ENCODE data around the gene SCAF8.
A peak's percentile ranks its signal among the peaks of the same experiment; 100 is the strongest.

SCAF8 gene

DNA sequence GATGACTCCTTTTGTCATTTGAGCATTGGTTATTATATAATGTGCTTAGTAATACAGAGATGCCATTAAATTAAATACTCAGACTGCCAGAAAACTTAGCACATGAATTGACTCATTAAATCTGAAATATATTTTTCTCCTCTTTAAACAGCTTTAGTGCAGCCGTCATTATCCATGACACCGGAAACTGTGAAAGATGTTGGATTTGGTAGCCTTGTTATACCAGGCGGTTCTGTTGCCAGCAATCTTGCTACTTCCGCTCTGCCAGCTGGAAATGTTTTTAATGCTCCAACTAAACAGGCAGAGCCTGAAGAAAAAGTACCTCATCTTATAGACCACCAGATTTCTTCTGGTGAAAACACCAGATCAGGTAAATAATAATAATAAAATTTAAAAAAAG, 97.6 kb downstream of the SCAF8 start:
- H2BK120ac ChIP-seq (ENCODE audit: insufficient read depth, low read length, poor library complexity), result no peak overlapping the region

DNA sequence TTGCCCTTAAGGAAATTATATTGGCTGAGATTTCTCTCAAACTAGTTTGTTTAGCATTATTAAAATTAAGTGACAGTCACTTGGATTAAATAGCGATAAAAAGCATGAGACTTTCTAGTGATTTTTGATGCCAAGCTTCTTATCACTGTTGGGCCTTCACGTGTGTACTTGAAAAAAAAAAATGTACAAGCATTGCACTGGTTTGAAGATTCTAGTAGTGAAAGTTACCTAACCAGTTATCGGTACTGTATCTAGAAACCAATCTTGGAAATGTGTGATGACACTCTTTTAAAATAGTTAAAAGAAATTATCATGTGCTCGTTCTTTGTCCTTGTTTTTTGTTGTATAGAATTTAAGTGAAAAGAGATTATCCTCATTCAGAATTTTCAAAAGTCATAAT, 102.1 kb downstream of the SCAF8 start:
- no peak overlapping the region for H4K91ac ChIP-seq (ENCODE audit: low read depth, low read length)
- H2AK5ac ChIP-seq (ENCODE audit: low read length), result no peak overlapping the region
- no peaks in the 10 kb centered on the region for H3K9me3 ChIP-seq (ENCODE audit: insufficient read depth, low read depth, low read length)
- no peak overlapping the region for H4K8ac ChIP-seq (ENCODE audit: low read depth, low read length)
- no peak overlapping the region for H3K14ac ChIP-seq (ENCODE audit: low read length)
- peak in 1 of 2 donors; percentile 60 for DNase-seq
- no peak overlapping the region for H3K4ac ChIP-seq (ENCODE audit: low read depth, low read length)
- H2AFZ ChIP-seq (ENCODE audit: insufficient read depth, low read length, poor library complexity), result no peak overlapping the region
- no peak overlapping the region for H2BK5ac ChIP-seq (ENCODE audit: low read depth, low read length, poor library complexity)
- H3K79me1 ChIP-seq (ENCODE audit: low read length), result no peaks in the 10 kb centered on the region
- no peak overlapping the region for H2BK12ac ChIP-seq (ENCODE audit: low read length)
- peaks cover 4 to 15% of the 10 kb centered on the region in 2 experiments for H3K36me3 ChIP-seq (ENCODE audit: control insufficient read depth in 1 of 2, insufficient read depth in 2 of 2, low read length in 2 of 2)
- H3K4me3 ChIP-seq (ENCODE audit: low read depth, low read length), result no peak overlapping the region
- H3K79me2 ChIP-seq (ENCODE audit: control insufficient read depth, insufficient read depth, low read length, poor library complexity), result no peaks in the 10 kb centered on the region
- no peak overlapping the region for H4K12ac ChIP-seq (ENCODE audit: low read depth, low read length)
- H3K4me2 ChIP-seq (ENCODE audit: low read length), result no peak overlapping the region
- H3K18ac ChIP-seq (ENCODE audit: low read length), result no peak overlapping the region
- no peak overlapping the region for H3K23ac ChIP-seq (ENCODE audit: low read length)
- WGBS (ENCODE audit: extremely low coverage, insufficient coverage, insufficient read length), result no CpG with 5 or more reads among the region's 4 CpGs
- H3K4me1 ChIP-seq (ENCODE audit: control insufficient read depth in 1 of 2, insufficient read depth in 2 of 2, low read length in 2 of 2), result no peaks in the 10 kb centered on the region
- H3K27ac ChIP-seq (ENCODE audit: low read depth, low read length), result no peak overlapping the region
- no peaks in the 10 kb centered on the region for H3K27me3 ChIP-seq (ENCODE audit: insufficient read depth, low read length)
- H2BK120ac ChIP-seq (ENCODE audit: insufficient read depth, low read length, poor library complexity), result no peak overlapping the region
- H3K9ac ChIP-seq (ENCODE audit: low read length), result no peak overlapping the region

More for the DNA sequence above, 97.6 kb downstream of the SCAF8 start:
- no CpG with 5 or more reads among the region's 4 CpGs for WGBS (ENCODE audit: extremely low coverage, insufficient coverage, insufficient read length)
- no peak overlapping the region for H2BK12ac ChIP-seq (ENCODE audit: low read length)
- no peak overlapping the region for H4K91ac ChIP-seq (ENCODE audit: low read depth, low read length)
- DNase-seq, result no peak
- no peak overlapping the region for H3K23ac ChIP-seq (ENCODE audit: low read length)
- H3K27me3 ChIP-seq (ENCODE audit: insufficient read depth, low read length), result no peaks in the 10 kb centered on the region
- H3K9me3 ChIP-seq (ENCODE audit: insufficient read depth, low read depth, low read length), result no peaks in the 10 kb centered on the region
- H2BK5ac ChIP-seq (ENCODE audit: low read depth, low read length, poor library complexity), result no peak overlapping the region
- H3K9ac ChIP-seq (ENCODE audit: low read length), result no peak overlapping the region
- no peak overlapping the region for H4K12ac ChIP-seq (ENCODE audit: low read depth, low read length)
- no peak overlapping the region for H3K4me3 ChIP-seq (ENCODE audit: low read depth, low read length)
- H4K8ac ChIP-seq (ENCODE audit: low read depth, low read length), result no peak overlapping the region
- H3K36me3 ChIP-seq (ENCODE audit: control insufficient read depth in 1 of 2, insufficient read depth in 2 of 2, low read length in 2 of 2), result peaks cover 2 to 16% of the 10 kb centered on the region in 2 experiments
- no peak overlapping the region for H2AK5ac ChIP-seq (ENCODE audit: low read length)
- H3K79me1 ChIP-seq (ENCODE audit: low read length), result no peaks in the 10 kb centered on the region
- no peak overlapping the region for H3K4me2 ChIP-seq (ENCODE audit: low read length)
- no peak overlapping the region for H3K4ac ChIP-seq (ENCODE audit: low read depth, low read length)
- H3K4me1 ChIP-seq (ENCODE audit: control insufficient read depth in 1 of 2, insufficient read depth in 2 of 2, low read length in 2 of 2), result no peaks in the 10 kb centered on the region
- H3K18ac ChIP-seq (ENCODE audit: low read length), result no peak overlapping the region
- no peak overlapping the region for H2AFZ ChIP-seq (ENCODE audit: insufficient read depth, low read length, poor library complexity)
- H3K14ac ChIP-seq (ENCODE audit: low read length), result no peak overlapping the region
- no peak overlapping the region for H3K27ac ChIP-seq (ENCODE audit: low read depth, low read length)
- no peaks in the 10 kb centered on the region for H3K79me2 ChIP-seq (ENCODE audit: control insufficient read depth, insufficient read depth, low read length, poor library complexity)

DNA sequence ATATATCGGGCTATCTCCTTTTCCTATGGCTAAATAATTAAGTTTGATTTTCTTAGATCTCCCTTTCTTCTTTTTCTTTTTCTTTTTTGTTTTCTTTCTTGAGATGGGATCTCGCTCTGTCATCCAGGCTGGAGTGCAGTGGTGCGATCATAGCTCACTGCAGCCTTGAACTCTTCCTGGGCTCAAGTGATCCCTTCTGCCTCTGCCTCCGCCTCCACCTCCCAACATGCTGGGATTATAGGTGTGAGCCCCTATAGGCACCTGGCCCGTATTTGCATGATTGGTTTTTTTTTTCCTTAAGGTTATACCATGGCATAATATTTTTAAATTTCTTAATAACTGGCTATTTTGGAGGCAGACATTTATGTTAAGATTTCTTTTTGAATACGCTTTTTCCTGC, 106.3 kb downstream of the SCAF8 start:
- H2BK5ac ChIP-seq (ENCODE audit: low read depth, low read length, poor library complexity), result no peak overlapping the region
- H3K4me1 ChIP-seq (ENCODE audit: control insufficient read depth in 1 of 2, insufficient read depth in 2 of 2, low read length in 2 of 2), result no peaks in the 10 kb centered on the region
- WGBS (ENCODE audit: extremely low coverage, insufficient coverage, insufficient read length), result no CpG with 5 or more reads among the region's 6 CpGs
- H3K9me3 ChIP-seq (ENCODE audit: insufficient read depth, low read depth, low read length), result no peaks in the 10 kb centered on the region
- H3K36me3 ChIP-seq (ENCODE audit: control insufficient read depth in 1 of 2, insufficient read depth in 2 of 2, low read length in 2 of 2), result peaks cover 0 to 2% of the 10 kb centered on the region in 2 experiments
- no peak overlapping the region for H3K14ac ChIP-seq (ENCODE audit: low read length)
- H2BK120ac ChIP-seq (ENCODE audit: insufficient read depth, low read length, poor library complexity), result no peak overlapping the region
- no peaks in the 10 kb centered on the region for H3K27me3 ChIP-seq (ENCODE audit: insufficient read depth, low read length)
- no peak overlapping the region for H3K27ac ChIP-seq (ENCODE audit: low read depth, low read length)
- no peak overlapping the region for H2BK12ac ChIP-seq (ENCODE audit: low read length)
- H3K18ac ChIP-seq (ENCODE audit: low read length), result no peak overlapping the region
- H3K79me1 ChIP-seq (ENCODE audit: low read length), result no peaks in the 10 kb centered on the region
- DNase-seq, result no peak
- no peaks in the 10 kb centered on the region for H3K79me2 ChIP-seq (ENCODE audit: control insufficient read depth, insufficient read depth, low read length, poor library complexity)
- H2AK5ac ChIP-seq (ENCODE audit: low read length), result no peak overlapping the region
- no peak overlapping the region for H2AFZ ChIP-seq (ENCODE audit: insufficient read depth, low read length, poor library complexity)
- H4K12ac ChIP-seq (ENCODE audit: low read depth, low read length), result no peak overlapping the region
- no peak overlapping the region for H3K4me2 ChIP-seq (ENCODE audit: low read length)
- no peak overlapping the region for H3K9ac ChIP-seq (ENCODE audit: low read length)
- H4K91ac ChIP-seq (ENCODE audit: low read depth, low read length), result no peak overlapping the region
- H3K4ac ChIP-seq (ENCODE audit: low read depth, low read length), result no peak overlapping the region
- H3K23ac ChIP-seq (ENCODE audit: low read length), result no peak overlapping the region
- H4K8ac ChIP-seq (ENCODE audit: low read depth, low read length), result no peak overlapping the region
- no peak overlapping the region for H3K4me3 ChIP-seq (ENCODE audit: low read depth, low read length)

DNA sequence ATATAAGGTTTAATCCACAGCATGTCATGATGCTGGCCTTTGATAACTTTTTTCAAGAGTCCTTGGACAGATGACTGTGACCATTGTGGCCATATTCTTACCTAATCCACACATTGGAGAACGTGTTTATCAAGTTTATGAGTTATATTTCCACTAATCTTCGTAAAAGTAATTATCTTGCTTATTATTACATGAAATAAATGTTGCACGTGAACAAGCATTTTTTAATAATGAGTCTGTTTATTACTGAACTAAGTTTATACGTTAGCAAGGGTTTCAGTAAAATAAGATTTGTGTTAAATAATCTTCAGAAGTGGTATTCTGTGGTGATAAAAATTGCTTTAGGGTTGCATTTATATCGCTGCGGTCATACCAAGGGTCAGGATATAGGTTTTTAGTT, 107.1 kb downstream of the SCAF8 start:
- Histone ChIP-seq H4K12ac (ENCODE audit: low read depth, low read length) (no peak overlapping the region), H2BK5ac (ENCODE audit: low read depth, low read length, poor library complexity) (no peak overlapping the region), H4K8ac (ENCODE audit: low read depth, low read length) (no peak overlapping the region), H3K9me3 (ENCODE audit: insufficient read depth, low read depth, low read length) (no peaks in the 10 kb centered on the region), H2AFZ (ENCODE audit: insufficient read depth, low read length, poor library complexity) (no peak overlapping the region), H2AK5ac (ENCODE audit: low read length) (no peak overlapping the region), H3K79me1 (ENCODE audit: low read length) (no peaks in the 10 kb centered on the region), H3K14ac (ENCODE audit: low read length) (no peak overlapping the region), H3K79me2 (ENCODE audit: control insufficient read depth, insufficient read depth, low read length, poor library complexity) (no peaks in the 10 kb centered on the region), H3K18ac (ENCODE audit: low read length) (no peak overlapping the region), H2BK12ac (ENCODE audit: low read length) (no peak overlapping the region), H3K27ac (ENCODE audit: low read depth, low read length) (no peak overlapping the region), H3K23ac (ENCODE audit: low read length) (no peak overlapping the region), H3K4me2 (ENCODE audit: low read length) (no peak overlapping the region), H3K4me3 (ENCODE audit: low read depth, low read length) (no peak overlapping the region), H3K27me3 (ENCODE audit: insufficient read depth, low read length) (no peaks in the 10 kb centered on the region), H3K4ac (ENCODE audit: low read depth, low read length) (no peak overlapping the region), H4K91ac (ENCODE audit: low read depth, low read length) (no peak overlapping the region), H3K4me1 (ENCODE audit: control insufficient read depth in 1 of 2, insufficient read depth in 2 of 2, low read length in 2 of 2) (no peaks in the 10 kb centered on the region), H3K9ac (ENCODE audit: low read length) (no peak overlapping the region), H3K36me3 (ENCODE audit: control insufficient read depth in 1 of 2, insufficient read depth in 2 of 2, low read length in 2 of 2) (peaks cover 2 to 4% of the 10 kb centered on the region in 2 experiments), H2BK120ac (ENCODE audit: insufficient read depth, low read length, poor library complexity) (no peak overlapping the region)
- no CpG with 5 or more reads among the region's 6 CpGs for WGBS (ENCODE audit: extremely low coverage, insufficient coverage, insufficient read length)
- no peak for DNase-seq
